Hindlimb muscle (tissue), 1 donor: ENCODE data around the gene SFMBT1. TPM values are rescaled to one million over a fixed set of nuclear protein-coding genes. Genes with fewer than 3 reads are reported as not detected.
"Not testable (repeated sequence)": the region's sequence is repeated elsewhere in the genome, so short reads cannot be mapped to it uniquely, and the experiment has no call there.

Experiments used
- DNase-seq: peaks from one replicate; pipeline ENCODE4 v3.0.0-alpha.2; 2013
- polyA plus RNA-seq: library from polyadenylated mRNA; unstranded; fragments of 120-200 nt; gene quantifications from one replicate; pipeline ENCODE4 v1.2.1, GENCODE V29; 2013; ENCODE audit not compliant: insufficient read length

The SFMBT1 gene
- polyA plus RNA-seq, 1 donor = 7.4 TPM

- DNase-seq = no peak
Observed at GRCh38 chr3:53035825-53036619, 9.9 kb downstream of the SFMBT1 start.

GRCh38 chr3:53035018-53035417, 10.9 kb downstream of the SFMBT1 start:
- DNase-seq = not testable (repeated sequence)

GRCh38 chr3:53034411-53034810, 11.5 kb downstream of the SFMBT1 start:
- not testable (repeated sequence) for DNase-seq

- DNase-seq = no peak
Observed at GRCh38 chr3:53032609-53033008, 13.3 kb downstream of the SFMBT1 start.

- DNase-seq = no peak
Observed at GRCh38 chr3:53030619-53031449, 15.0 kb downstream of the SFMBT1 start.

- no peak for DNase-seq
Observed at GRCh38 chr3:53028641-53029040, 17.2 kb downstream of the SFMBT1 start.

- DNase-seq = no peak
Observed at GRCh38 chr3:53027254-53027844, 18.5 kb downstream of the SFMBT1 start.

- no peak for DNase-seq
Observed at GRCh38 chr3:53026382-53027162, 19.3 kb downstream of the SFMBT1 start.

GRCh38 chr3:53024315-53024714, 21.6 kb downstream of the SFMBT1 start:
- DNase-seq = no peak

- DNase-seq = no peak
Observed at GRCh38 chr3:53023072-53023823, 22.6 kb downstream of the SFMBT1 start.

- DNase-seq = no peak
Observed at GRCh38 chr3:53022647-53023046, 23.2 kb downstream of the SFMBT1 start.

- no peak for DNase-seq
Observed at GRCh38 chr3:53016236-53016635, 29.6 kb downstream of the SFMBT1 start.

GRCh38 chr3:53011324-53011723, 34.5 kb downstream of the SFMBT1 start:
- DNase-seq = no peak

- DNase-seq = no peak
Observed at GRCh38 chr3:53009826-53010539, 35.9 kb downstream of the SFMBT1 start.

GRCh38 chr3:53008932-53009331, 36.9 kb downstream of the SFMBT1 start:
- no peak for DNase-seq

GRCh38 chr3:53005854-53006513, 39.9 kb downstream of the SFMBT1 start:
- DNase-seq = no peak

- no peak for DNase-seq
Observed at GRCh38 chr3:53005338-53005737, 40.5 kb downstream of the SFMBT1 start.

- DNase-seq = no peak
Observed at GRCh38 chr3:53003320-53003719, 42.6 kb downstream of the SFMBT1 start.

GRCh38 chr3:52998771-52999513, 46.9 kb downstream of the SFMBT1 start:
- DNase-seq = no peak

- DNase-seq = no peak
Observed at GRCh38 chr3:52990637-52991036, 55.2 kb downstream of the SFMBT1 start.
